LNCaP clone FGC (cell line): ENCODE results near the gene PLXNB2.

Experiments
- DNase-seq: peaks from one replicate; pipeline ENCODE4 v3.0.0-alpha.2; 2011; ENCODE audit warnings: low read depth
- H3K4me3 ChIP-seq: 2 replicates; pipeline ENCODE4 v1.5.1; 2011; ENCODE audit warnings: mild to moderate bottlenecking, low read depth, low read length, control low read depth
- TF ChIP-seq, protein P1 (sequence below): IDR thresholded peaks from 2 replicates; pipeline ENCODE4 v1.5.1; 2012; ENCODE audit warnings: mild to moderate bottlenecking; ENCODE audit not compliant: control insufficient read depth, insufficient read depth; ENCODE audit errors: extremely low read depth

PLXNB2 gene

DNA sequence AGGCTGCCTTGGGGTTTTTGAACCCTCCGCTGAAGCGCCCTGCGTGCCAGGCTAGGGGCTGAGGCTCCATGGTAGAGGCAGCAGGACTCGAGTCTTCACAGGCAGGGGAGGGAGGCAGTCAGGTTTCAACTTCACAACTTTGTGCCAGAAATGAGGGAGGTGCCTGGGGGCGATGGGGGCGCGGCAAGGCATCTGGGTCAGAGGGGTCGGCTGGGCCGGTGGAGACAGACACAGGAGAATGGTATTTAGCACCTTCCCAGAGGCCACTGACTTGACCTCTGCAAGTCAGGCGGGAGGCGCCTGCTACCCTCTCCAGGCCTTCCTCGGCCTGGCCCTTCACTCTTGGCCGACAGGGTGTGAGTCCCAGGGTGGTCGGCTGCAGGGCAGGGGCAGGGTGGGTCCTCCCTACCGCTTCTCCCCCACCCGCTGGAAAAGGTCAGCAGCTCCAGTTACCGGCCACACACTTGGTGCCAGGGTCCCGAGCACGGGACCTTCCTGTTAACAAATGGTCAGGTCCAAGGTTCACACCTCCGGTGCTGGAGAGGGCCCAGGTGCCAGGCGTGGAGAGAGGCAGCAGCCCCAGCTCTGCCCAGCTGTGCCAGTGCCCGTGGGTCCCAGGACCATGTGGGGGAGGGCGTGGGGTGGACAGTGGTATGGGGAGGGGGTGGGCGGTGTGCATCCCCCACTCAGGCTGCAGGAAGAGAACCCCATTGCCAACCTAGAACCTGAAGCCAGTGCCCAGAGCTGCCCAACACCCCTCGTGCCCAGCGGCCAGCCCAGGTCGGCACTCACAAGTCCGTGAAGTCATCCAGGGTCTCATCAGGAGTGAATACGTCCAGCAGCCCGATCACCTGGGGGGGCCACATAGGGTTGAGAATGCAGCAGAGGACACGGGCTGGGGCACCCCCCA, 49.7 kb downstream of the PLXNB2 start:
- DNase-seq, result no peak
- TF ChIP-seq, protein P1, sequence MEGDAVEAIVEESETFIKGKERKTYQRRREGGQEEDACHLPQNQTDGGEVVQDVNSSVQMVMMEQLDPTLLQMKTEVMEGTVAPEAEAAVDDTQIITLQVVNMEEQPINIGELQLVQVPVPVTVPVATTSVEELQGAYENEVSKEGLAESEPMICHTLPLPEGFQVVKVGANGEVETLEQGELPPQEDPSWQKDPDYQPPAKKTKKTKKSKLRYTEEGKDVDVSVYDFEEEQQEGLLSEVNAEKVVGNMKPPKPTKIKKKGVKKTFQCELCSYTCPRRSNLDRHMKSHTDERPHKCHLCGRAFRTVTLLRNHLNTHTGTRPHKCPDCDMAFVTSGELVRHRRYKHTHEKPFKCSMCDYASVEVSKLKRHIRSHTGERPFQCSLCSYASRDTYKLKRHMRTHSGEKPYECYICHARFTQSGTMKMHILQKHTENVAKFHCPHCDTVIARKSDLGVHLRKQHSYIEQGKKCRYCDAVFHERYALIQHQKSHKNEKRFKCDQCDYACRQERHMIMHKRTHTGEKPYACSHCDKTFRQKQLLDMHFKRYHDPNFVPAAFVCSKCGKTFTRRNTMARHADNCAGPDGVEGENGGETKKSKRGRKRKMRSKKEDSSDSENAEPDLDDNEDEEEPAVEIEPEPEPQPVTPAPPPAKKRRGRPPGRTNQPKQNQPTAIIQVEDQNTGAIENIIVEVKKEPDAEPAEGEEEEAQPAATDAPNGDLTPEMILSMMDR, result no peak
- H3K4me3 ChIP-seq, result no peak overlapping the region

DNA sequence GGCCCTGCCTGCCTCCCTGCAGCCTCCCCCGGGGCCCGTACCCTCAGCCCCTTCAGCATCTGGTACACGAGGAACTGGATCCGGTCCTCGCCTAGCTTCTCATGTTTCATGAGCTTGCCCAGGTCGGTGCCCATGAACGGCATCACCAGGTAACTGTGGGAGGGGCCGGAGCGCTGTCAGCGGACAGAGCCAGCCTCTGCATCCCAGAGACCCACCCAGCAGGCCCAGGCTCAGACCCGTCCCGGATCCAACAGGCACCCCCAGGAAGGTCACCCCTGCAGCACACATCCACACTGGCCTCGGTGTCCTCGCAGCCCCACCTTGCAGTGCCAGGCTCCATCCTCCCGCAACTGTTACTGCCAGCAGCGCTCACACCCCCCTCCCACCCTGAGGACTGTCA, 50.4 kb downstream of the PLXNB2 start:
- no peak overlapping the region for H3K4me3 ChIP-seq
- DNase-seq, result no peak
- TF ChIP-seq, protein P1, result no peak

DNA sequence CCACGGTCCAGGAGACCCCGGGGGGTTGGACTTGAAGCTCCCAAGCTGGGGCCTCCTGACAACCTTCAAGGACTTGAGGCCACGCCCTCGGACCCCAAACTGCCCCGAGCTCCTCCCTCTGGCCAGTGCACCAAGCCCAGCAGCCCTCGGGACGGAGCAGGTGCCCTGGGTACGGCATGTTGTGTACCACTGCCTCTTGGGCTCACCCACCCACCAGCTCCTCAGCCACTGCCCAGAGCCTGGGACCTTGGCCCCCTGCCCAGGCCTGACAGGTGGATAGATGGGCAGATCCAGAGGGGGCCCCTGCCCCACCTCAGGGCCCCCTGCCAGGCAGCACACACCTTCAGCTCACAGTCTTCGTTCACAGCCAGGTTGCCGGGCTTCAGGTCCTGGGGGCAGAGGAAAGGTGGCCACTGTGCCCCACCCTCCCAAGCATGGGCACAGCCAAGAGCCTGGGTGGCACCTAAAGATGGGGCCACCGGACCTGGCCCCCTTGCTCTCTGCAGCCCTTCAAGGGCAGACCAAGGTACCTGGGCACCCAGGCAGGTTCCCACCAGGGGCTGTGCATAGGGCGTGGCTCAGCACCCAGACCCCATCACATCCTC, 51.1 kb downstream of the PLXNB2 start:
- no peak for DNase-seq
- H3K4me3 ChIP-seq, result no peak overlapping the region
- TF ChIP-seq, protein P1, result no peak

DNA sequence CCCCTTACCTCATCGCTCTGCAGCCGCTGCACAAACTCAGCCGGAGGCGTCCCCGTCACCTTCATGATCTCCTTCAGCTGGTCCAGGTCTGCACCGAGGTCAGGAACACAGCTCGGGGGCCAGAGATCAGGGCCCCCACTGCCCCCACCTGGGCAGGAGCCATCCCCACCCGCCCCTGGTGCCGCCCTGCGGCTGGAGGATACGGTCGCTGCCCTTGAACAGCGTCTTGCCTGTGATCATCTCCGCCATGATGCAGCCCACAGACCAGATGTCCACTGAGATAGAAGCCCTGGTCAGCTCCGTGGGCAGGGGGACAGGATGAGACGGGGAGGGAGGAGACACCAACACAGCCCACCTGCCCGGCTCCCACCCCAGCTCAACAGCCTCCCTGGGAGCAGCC, 51.8 kb downstream of the PLXNB2 start:
- no peak for DNase-seq
- no peak overlapping the region for H3K4me3 ChIP-seq
- TF ChIP-seq, protein P1, result no peak

DNA sequence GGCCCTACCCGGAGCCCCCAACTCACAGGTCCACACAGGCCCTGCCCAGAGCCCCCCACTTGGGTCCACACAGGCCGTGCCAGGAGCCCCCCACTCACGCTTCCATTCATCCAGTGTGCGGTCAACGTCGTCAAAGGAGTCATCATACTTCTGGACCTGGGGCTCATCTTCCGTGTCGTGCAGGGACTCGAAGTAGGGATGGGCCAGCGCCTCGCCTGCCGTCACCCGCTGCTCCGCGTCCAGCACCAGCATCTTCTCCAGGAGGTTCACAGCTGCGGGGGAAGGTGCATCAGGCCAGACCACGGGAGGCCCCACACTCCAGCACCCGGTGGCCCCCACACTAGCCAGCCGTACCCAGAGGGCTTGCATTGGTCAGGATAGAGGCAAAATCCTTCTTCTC, 52.3 kb downstream of the PLXNB2 start:
- DNase-seq, result no peak
- H3K4me3 ChIP-seq, result no peak overlapping the region
- TF ChIP-seq, protein P1, result no peak

DNA sequence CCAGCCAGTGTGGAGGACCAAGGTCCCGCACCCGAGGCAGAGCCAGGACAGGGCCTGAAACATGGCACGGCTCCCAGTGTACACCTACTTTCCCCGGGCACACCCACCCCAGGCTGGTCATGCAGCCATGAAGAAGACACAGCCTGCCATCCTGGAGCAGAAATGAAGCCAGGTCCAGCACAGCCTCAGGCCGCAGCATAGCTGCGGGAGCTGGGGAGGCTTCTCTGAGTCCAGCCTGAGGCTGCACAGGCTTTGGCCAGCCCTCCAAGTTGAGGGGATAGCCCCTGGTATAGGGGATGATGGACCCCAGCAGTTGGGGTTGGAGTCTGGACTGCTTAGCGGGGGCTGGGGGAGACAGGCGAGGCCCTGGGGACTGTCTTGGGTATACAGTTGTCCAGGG, 53.5 kb downstream of the PLXNB2 start:
- H3K4me3 ChIP-seq, result no peak overlapping the region
- TF ChIP-seq, protein P1, result no peak
- DNase-seq, result no peak
